A549 (cell line): ENCODE measurements around the gene GFAP. TPM values are rescaled to one million over a fixed set of nuclear protein-coding genes. Genes with fewer than 3 reads are reported as not detected.

Experiments
- ATAC-seq, 2 experiments: fragments of 200-7000 bp in 1 of 2; fragments of >200 bp in 1 of 2; cut with Nextera tagmentation in 1 of 2; cut with Tn5 transposase in 1 of 2; 3 replicates each; pipeline versions ENCODE4 v1.8.0 to v1.9.1; 2018 to 2020; ENCODE audit warnings: mild to moderate bottlenecking in 1 of 2, moderate library complexity in 1 of 2
- CTCF ChIA-PET: fragments of 300-600 bp; sonication (Branson Sonifier 250); formaldehyde crosslinking; extraction: SDS; loops from one replicate; lab custom pipeline; 2021; ENCODE audit warnings: antibody characterized with exemption, inconsistent platforms; lab: Yijun Ruan, JAX
- POLR2A ChIA-PET: fragments of 350-600 bp; formaldehyde crosslinking; extraction: SDS; loops from one replicate; lab custom pipeline; 2021; ENCODE audit warnings: antibody characterized with exemption, inconsistent platforms; lab: Yijun Ruan, JAX
- DNase-seq, 2 experiments: peaks; one replicate each; pipeline versions ENCODE4 v3.0.0 to v3.0.0-alpha.2; 2011 to 2016; ENCODE audit warnings: low read depth in 1 of 2, low spot score in 1 of 2
- FAIRE-seq: peaks from 2 replicates; lab custom pipeline; 2011; peaks lifted over from hg19 to GRCh38; lab: Jason Lieb, UNC
- H3K27ac ChIP-seq, 2 experiments: fragments of >200 bp; sonication (Bioruptor Twin); formaldehyde crosslinking; 3 replicates each; pipeline ENCODE4 v1.5.1; 2016 to 2017
- H3K4me1 ChIP-seq: fragments of >200 bp; sonication (Bioruptor Twin); formaldehyde crosslinking; 3 replicates; pipeline ENCODE4 v1.6.1; 2016
- H3K4me2 ChIP-seq: fragments of >200 bp; sonication (Bioruptor Twin); formaldehyde crosslinking; 3 replicates; pipeline ENCODE4 v1.6.1; 2016
- H3K4me3 ChIP-seq: fragments of >200 bp; sonication (Bioruptor Twin); formaldehyde crosslinking; 3 replicates; pipeline ENCODE4 v1.5.1; 2016
- H3K9me3 ChIP-seq: fragments of >200 bp; sonication (Bioruptor Twin); formaldehyde crosslinking; 3 replicates; pipeline ENCODE4 v1.6.1; 2016
- CBX8 ChIP-seq: fragments of 200-600 bp; sonication (generic); IDR thresholded peaks from 2 replicates; pipeline ENCODE4 v1.6.1; 2016
- ESRRA ChIP-seq: fragments of 150-350 bp; IDR thresholded peaks from 2 replicates; pipeline ENCODE4 v1.6.1; 2014; ENCODE audit warnings: mild to moderate bottlenecking, low read length, borderline replicate concordance
- FOSL2 ChIP-seq, 2 experiments: fragments of 450-650 bp in 1 of 2; fragments of >200 bp in 1 of 2; sonication (Bioruptor Twin) in 1 of 2; formaldehyde crosslinking; IDR thresholded peaks; 2 replicates each; pipeline versions ENCODE4 v1.5.0 to v1.6.1; 2016 to 2020; ENCODE audit warnings: mild to moderate bottlenecking in 1 of 2, moderate library complexity in 1 of 2
- FOXS1 ChIP-seq: fragments of 250-450 bp; sonication (Bioruptor Pico); IDR thresholded peaks from 2 replicates; pipeline ENCODE4 v1.5.0; 2020; ENCODE audit warnings: mild to moderate bottlenecking, moderate library complexity
- HMGXB4 ChIP-seq: fragments of 250-450 bp; sonication (Bioruptor Pico); IDR thresholded peaks from 2 replicates; pipeline ENCODE4 v1.5.0; 2021; ENCODE audit warnings: mild to moderate bottlenecking, moderate library complexity, borderline replicate concordance
- JUN ChIP-seq, 2 experiments: fragments of >200 bp; sonication (Bioruptor Twin); formaldehyde crosslinking; IDR thresholded peaks; 2 replicates in 1 of 2; 3 replicates in 1 of 2; pipeline ENCODE4 v1.6.1; 2016 to 2017
- KDM1A ChIP-seq: fragments of 200-600 bp; sonication (generic); IDR thresholded peaks from 2 replicates; pipeline ENCODE4 v1.6.1; 2016; ENCODE audit warnings: low read depth, mild to moderate bottlenecking
- KDM5A ChIP-seq: fragments of 200-600 bp; sonication (generic); IDR thresholded peaks from 2 replicates; pipeline ENCODE4 v1.6.1; 2016; ENCODE audit warnings: antibody characterized with exemption, mild to moderate bottlenecking
- MAFK ChIP-seq: fragments of 450-650 bp; IDR thresholded peaks from 2 replicates; pipeline ENCODE4 v1.6.1; 2014; ENCODE audit not compliant: partially characterized antibody
- MYC ChIP-seq: IDR thresholded peaks from 2 replicates; pipeline ENCODE4 v1.6.1; 2012; ENCODE audit warnings: mild to moderate bottlenecking, inconsistent platforms, low read length, improper control_type of control experiment, borderline replicate concordance
- NFE2L2 ChIP-seq: fragments of 150-350 bp; conservative IDR thresholded peaks from 2 replicates; pipeline ENCODE4 v1.6.1; 2014; ENCODE audit warnings: low read length
- NPAS2 ChIP-seq: fragments of 250-450 bp; sonication (Bioruptor Pico); IDR thresholded peaks from 2 replicates; pipeline ENCODE4 v1.8.0; 2022; ENCODE audit warnings: mild to moderate bottlenecking, moderate library complexity, borderline replicate concordance
- POLR2AphosphoS2 ChIP-seq: conservative IDR thresholded peaks from 2 replicates; pipeline ENCODE4 v1.6.1; 2012; ENCODE audit warnings: low read length, improper control_type of control experiment, inconsistent platforms
- RAD21 ChIP-seq, 2 experiments: fragments of >200 bp in 1 of 2; sonication (Bioruptor Twin) in 1 of 2; formaldehyde crosslinking in 1 of 2; IDR thresholded peaks in 1 of 2; conservative IDR thresholded peaks in 1 of 2; 2 replicates in 1 of 2; 3 replicates in 1 of 2; pipeline ENCODE4 v1.6.1; 2012 to 2018; ENCODE audit warnings: inconsistent platforms in 1 of 2
- ZSCAN20 ChIP-seq: fragments of 250-450 bp; sonication (Bioruptor Pico); IDR thresholded peaks from 2 replicates; pipeline ENCODE4 v1.8.0; 2022; ENCODE audit warnings: mild to moderate bottlenecking, moderate library complexity
- WGBS: methylation state at CpG from one replicate; pipeline ENCODE4 v1.1.6; 2017; ENCODE audit errors: missing lambda C conversion rate; 5-methylcytosine and 5-hydroxymethylcytosine counted together
- polyA minus RNA-seq: library from RNA; depleted of rRNA, polyadenylated mRNA; stranded (reverse); fragments of >200 nt; gene quantifications from 2 replicates; pipeline ENCODE4 v1.2.3, GENCODE V29; 2011; rRNA and poly(A)+ RNA removed
- polyA plus RNA-seq, 4 experiments: library from polyadenylated mRNA; depleted of rRNA in 3 of 4; stranded (reverse); fragments of >200 nt; fragmentation: RNase III in 1 of 4; extraction: RNeasy Plus Mini Kit Qiagen cat#74134 plus additional on column Dnase treatment in 1 of 4; gene quantifications; 2 replicates in 3 of 4; 3 replicates in 1 of 4; pipeline ENCODE4 v1.2.3, GENCODE V29; 2011 to 2017
- TF ChIP-seq, protein P1 (sequence below): fragments of >200 bp; sonication (Bioruptor Twin); formaldehyde crosslinking; IDR thresholded peaks from 3 replicates; pipeline ENCODE4 v1.5.1; 2016
- TF ChIP-seq, protein P2 (sequence below): fragments of 200-600 bp; sonication (generic); IDR thresholded peaks from 2 replicates; pipeline ENCODE4 v1.6.1; 2016; ENCODE audit warnings: antibody characterized with exemption, mild to moderate bottlenecking, moderate library complexity
- TF ChIP-seq, protein P3 (sequence below): fragments of 250-450 bp; sonication (Bioruptor Pico); IDR thresholded peaks from 2 replicates; pipeline ENCODE4 v1.5.0; 2020; ENCODE audit warnings: low read depth, mild to moderate bottlenecking, moderate library complexity

Gene GFAP
- 1.8 and 2.1 TPM in 2 replicates for polyA plus RNA-seq (2011; rRNA removed)
- 2.6 and 2.8 TPM in 2 replicates for polyA plus RNA-seq (2012; cell fraction: cytosol; rRNA removed)
- polyA plus RNA-seq (2012; cell fraction: nucleus; rRNA removed) = 1.3 and 2.1 TPM in 2 replicates
- polyA plus RNA-seq (2017; fragmentation: RNase III; extraction: RNeasy Plus Mini Kit Qiagen cat#74134 plus additional on column Dnase treatment) = 1.2 to 1.5 TPM (median 1.4 TPM) in 3 replicates
- polyA minus RNA-seq = 0.83 and 1.6 TPM in 2 replicates

GRCh38 chr17:44915321-44915726, at the start of gene GFAP:
Gene GFAP, minus strand, starts transcription at chr17:44915500. Its CDS starts 14 bp downstream, at chr17:44915486.
- ATAC-seq (no peak), FAIRE-seq (no peak), DNase-seq (no peak)
- Histone ChIP-seq H3K4me3 (no peak within 1 kb of the TSS), H3K9me3 (no peaks in the 10 kb centered on the region), H3K4me1 (peaks cover 32% of the 10 kb centered on the region), H3K27ac (peak within 1 kb of the TSS; percentile 69 to 86), H3K4me2 (peak within 1 kb of the TSS; percentile 55; the same call in 2 of the 3 replicates)
- ChIA-PET CTCF (interaction anchor here (1.1 to 38.3 kb wide), 5 partner anchors 15 to 103 kb away, joined by 3 to 1853 read pairs (median 217); partner anchors contain the start of genes DCAKD, EFTUD2 and KIF18B), POLR2A (no interaction called here)
- TF ChIP-seq MYC = no peak
- TF ChIP-seq MAFK = no peak
- WGBS = 81% methylated on average over 14 of the region's 17 CpGs

GRCh38 chr17:44961921-44962350, 46.6 kb upstream of the GFAP start:
- no peak overlapping the region for H3K4me2 ChIP-seq
- peaks cover 18% of the 10 kb centered on the region for H3K4me1 ChIP-seq
- H3K4me3 ChIP-seq = no peak overlapping the region
- POLR2A ChIA-PET = no interaction called here
- FAIRE-seq (no peak), ATAC-seq (peak; percentile 78 to 89), DNase-seq (peak in 1 of 2 experiments; percentile 62)
- CTCF ChIA-PET = interaction anchor here (0.6 to 38.8 kb wide), 14 partner anchors 8 to 166 kb away, joined by 3 to 752 read pairs (median 4); partner anchors contain the start of genes GFAP and KIF18B
- no peaks in the 10 kb centered on the region for H3K9me3 ChIP-seq
- 70% methylated on average over 7 of the region's 7 CpGs for WGBS
- peak overlapping the region in 1 of 2 experiments; percentile 0; a peak in 1 of 6 replicates for H3K27ac ChIP-seq
- TF ChIP-seq MAFK (peak; percentile 69), HMGXB4 (no peak), NFE2L2 (no peak), CBX8 (no peak), FOSL2 (IDR thresholded peaks at IDR 0.05) (no peak), FOSL2 (CRISPR knock-in tag; IDR thresholded peaks at IDR 0.05) (0 out of 2 replicates have a peak, but pooled peaks have one; percentile 10), RAD21 (conservative IDR thresholded peaks at IDR 0.05 in 1 of 2, IDR thresholded peaks at IDR 0.05 in 1 of 2) (peak; percentile 13 to 54; a peak in 2 of 5 replicates), ESRRA (no peak), POLR2AphosphoS2 (no peak)
- TF ChIP-seq, protein P1, sequence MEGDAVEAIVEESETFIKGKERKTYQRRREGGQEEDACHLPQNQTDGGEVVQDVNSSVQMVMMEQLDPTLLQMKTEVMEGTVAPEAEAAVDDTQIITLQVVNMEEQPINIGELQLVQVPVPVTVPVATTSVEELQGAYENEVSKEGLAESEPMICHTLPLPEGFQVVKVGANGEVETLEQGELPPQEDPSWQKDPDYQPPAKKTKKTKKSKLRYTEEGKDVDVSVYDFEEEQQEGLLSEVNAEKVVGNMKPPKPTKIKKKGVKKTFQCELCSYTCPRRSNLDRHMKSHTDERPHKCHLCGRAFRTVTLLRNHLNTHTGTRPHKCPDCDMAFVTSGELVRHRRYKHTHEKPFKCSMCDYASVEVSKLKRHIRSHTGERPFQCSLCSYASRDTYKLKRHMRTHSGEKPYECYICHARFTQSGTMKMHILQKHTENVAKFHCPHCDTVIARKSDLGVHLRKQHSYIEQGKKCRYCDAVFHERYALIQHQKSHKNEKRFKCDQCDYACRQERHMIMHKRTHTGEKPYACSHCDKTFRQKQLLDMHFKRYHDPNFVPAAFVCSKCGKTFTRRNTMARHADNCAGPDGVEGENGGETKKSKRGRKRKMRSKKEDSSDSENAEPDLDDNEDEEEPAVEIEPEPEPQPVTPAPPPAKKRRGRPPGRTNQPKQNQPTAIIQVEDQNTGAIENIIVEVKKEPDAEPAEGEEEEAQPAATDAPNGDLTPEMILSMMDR = 0 out of 3 replicates have a peak, but pooled peaks have one; percentile 17

GRCh38 chr17:44960691-44961090, 45.4 kb upstream of the GFAP start:
- DNase-seq = peak in 1 of 2 experiments; percentile 32
- no peak for FAIRE-seq
- CTCF ChIA-PET = interaction anchor here (1.1 to 38.8 kb wide), 6 partner anchors 10 to 60 kb away, joined by 3 to 752 read pairs (median 6); partner anchors contain the start of genes GFAP and KIF18B
- ATAC-seq = peak; percentile 3 to 8; a peak in 1 of 6 replicates
- 39% methylated on average over 2 of the region's 2 CpGs for WGBS
- Histone ChIP-seq H3K27ac (peak overlapping the region in 1 of 2 experiments; percentile 37; a peak in 3 of 6 replicates), H3K4me3 (no peak overlapping the region), H3K4me2 (peak overlapping the region; percentile 17; the same call in 1 of the 3 replicates), H3K4me1 (peaks cover 18% of the 10 kb centered on the region), H3K9me3 (no peaks in the 10 kb centered on the region)
- POLR2A ChIA-PET = no interaction called here
- TF ChIP-seq KDM5A (no peak), NFE2L2 (no peak), KDM1A (no peak), MYC (no peak), MAFK (no peak), FOXS1 (CRISPR knock-in tag) (no peak), JUN (IDR thresholded peaks at IDR 0.05) (no peak), NPAS2 (CRISPR knock-in tag) (no peak), ZSCAN20 (no peak)
- TF ChIP-seq, protein P2, sequence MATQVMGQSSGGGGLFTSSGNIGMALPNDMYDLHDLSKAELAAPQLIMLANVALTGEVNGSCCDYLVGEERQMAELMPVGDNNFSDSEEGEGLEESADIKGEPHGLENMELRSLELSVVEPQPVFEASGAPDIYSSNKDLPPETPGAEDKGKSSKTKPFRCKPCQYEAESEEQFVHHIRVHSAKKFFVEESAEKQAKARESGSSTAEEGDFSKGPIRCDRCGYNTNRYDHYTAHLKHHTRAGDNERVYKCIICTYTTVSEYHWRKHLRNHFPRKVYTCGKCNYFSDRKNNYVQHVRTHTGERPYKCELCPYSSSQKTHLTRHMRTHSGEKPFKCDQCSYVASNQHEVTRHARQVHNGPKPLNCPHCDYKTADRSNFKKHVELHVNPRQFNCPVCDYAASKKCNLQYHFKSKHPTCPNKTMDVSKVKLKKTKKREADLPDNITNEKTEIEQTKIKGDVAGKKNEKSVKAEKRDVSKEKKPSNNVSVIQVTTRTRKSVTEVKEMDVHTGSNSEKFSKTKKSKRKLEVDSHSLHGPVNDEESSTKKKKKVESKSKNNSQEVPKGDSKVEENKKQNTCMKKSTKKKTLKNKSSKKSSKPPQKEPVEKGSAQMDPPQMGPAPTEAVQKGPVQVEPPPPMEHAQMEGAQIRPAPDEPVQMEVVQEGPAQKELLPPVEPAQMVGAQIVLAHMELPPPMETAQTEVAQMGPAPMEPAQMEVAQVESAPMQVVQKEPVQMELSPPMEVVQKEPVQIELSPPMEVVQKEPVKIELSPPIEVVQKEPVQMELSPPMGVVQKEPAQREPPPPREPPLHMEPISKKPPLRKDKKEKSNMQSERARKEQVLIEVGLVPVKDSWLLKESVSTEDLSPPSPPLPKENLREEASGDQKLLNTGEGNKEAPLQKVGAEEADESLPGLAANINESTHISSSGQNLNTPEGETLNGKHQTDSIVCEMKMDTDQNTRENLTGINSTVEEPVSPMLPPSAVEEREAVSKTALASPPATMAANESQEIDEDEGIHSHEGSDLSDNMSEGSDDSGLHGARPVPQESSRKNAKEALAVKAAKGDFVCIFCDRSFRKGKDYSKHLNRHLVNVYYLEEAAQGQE = no peak
- TF ChIP-seq, protein P1 = no peak
- TF ChIP-seq, protein P3, sequence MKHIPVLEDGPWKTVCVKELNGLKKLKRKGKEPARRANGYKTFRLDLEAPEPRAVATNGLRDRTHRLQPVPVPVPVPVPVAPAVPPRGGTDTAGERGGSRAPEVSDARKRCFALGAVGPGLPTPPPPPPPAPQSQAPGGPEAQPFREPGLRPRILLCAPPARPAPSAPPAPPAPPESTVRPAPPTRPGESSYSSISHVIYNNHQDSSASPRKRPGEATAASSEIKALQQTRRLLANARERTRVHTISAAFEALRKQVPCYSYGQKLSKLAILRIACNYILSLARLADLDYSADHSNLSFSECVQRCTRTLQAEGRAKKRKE = no peak
